SK-MEL-5 (cell line): ENCODE data around the gene TNKS2. TPM values are rescaled to one million over a fixed set of nuclear protein-coding genes. Genes with fewer than 3 reads are reported as not detected.
"Not testable (repeated sequence)": the region's sequence is repeated elsewhere in the genome, so short reads cannot be mapped to it uniquely, and the experiment has no call there.

Source experiments
- DNase-seq: peaks from one replicate; pipeline ENCODE4 v3.0.0-alpha.2; 2016; ENCODE audit warnings: low read depth, low spot score
- in situ Hi-C: cut with HindIII; loops from 2 replicates; pipeline ENCODE4 v1.10.0; 2016; ENCODE audit warnings: low sequenced_read_pairs, high pct_unique_total_duplicates, low pct_unique_long_range_greater_than_20kb
- total RNA-seq: library from RNA; depleted of rRNA; stranded (reverse); fragments of >200 nt; shearing (Covaris generic); gene quantifications from 2 replicates; pipeline ENCODE4 v1.2.3, GENCODE V29; 2014

TNKS2 gene
- total RNA-seq, 1 experiment from 2014 or later, result 34.4 TPM

GRCh38 chr10:91887272-91888076 is 89.2 kb downstream of the TNKS2 start:
- in situ Hi-C loops, result no loop called here
- DNase-seq, result peak; percentile 78

GRCh38 chr10:91891125-91892001 is 93.1 kb downstream of the TNKS2 start:
- in situ Hi-C loops, result no loop called here
- peak; percentile 51 for DNase-seq

GRCh38 chr10:91893051-91893450 is 94.8 kb downstream of the TNKS2 start:
- in situ Hi-C loops, result no loop called here
- no peak for DNase-seq

GRCh38 chr10:91894261-91894685 is 96.0 kb downstream of the TNKS2 start:
- in situ Hi-C loops, DNase-seq: not testable (repeated sequence)

GRCh38 chr10:91896212-91896756 is 98.1 kb downstream of the TNKS2 start:
- in situ Hi-C loops, result no loop called here

GRCh38 chr10:91897421-91897820 is 99.2 kb downstream of the TNKS2 start:
- in situ Hi-C loops, result no loop called here
- DNase-seq, result no peak

More at GRCh38 chr10:91896212-91896756, 98.1 kb downstream of the TNKS2 start:
- DNase-seq, result no peak

GRCh38 chr10:91901784-91902677 is 103.8 kb downstream of the TNKS2 start:
- in situ Hi-C loops, result no loop called here

GRCh38 chr10:91907033-91907594 is 108.9 kb downstream of the TNKS2 start:
- in situ Hi-C loops, result no loop called here

More at GRCh38 chr10:91901784-91902677, 103.8 kb downstream of the TNKS2 start:
- peak; percentile 52 for DNase-seq

GRCh38 chr10:91907914-91908336 is 109.7 kb downstream of the TNKS2 start:
- no peak for DNase-seq
- in situ Hi-C loops, result no loop called here

More at GRCh38 chr10:91907033-91907594, 108.9 kb downstream of the TNKS2 start:
- DNase-seq, result no peak

GRCh38 chr10:91908337-91909116 is 110.3 kb downstream of the TNKS2 start:
- DNase-seq, result peak; percentile 61
- in situ Hi-C loops, result no loop called here

- in situ Hi-C loops, result no loop called here
- DNase-seq, result peak; percentile 51
Measured at GRCh38 chr10:91909117-91909677, 111.0 kb downstream of the TNKS2 start, which contains the start of gene FGFBP3. Gene FGFBP3 (minus strand): TSS chr10:91909486. CDS start chr10:91908969, 517 bp downstream.

- in situ Hi-C loops, result no loop called here
- no peak for DNase-seq
Measured at GRCh38 chr10:91910467-91910866, 112.2 kb downstream of the TNKS2 start.
